K562 (cell line): ENCODE results near the gene DHRS13. TPM values are rescaled to one million over a fixed set of nuclear protein-coding genes. Genes with fewer than 3 reads are reported as not detected.

Experiments used
- BRD9 ChIP-seq: fragments of 450-650 bp; IDR thresholded peaks from 2 replicates; pipeline ENCODE4 v1.6.1; 2018; ENCODE audit warnings: low read depth; ENCODE audit not compliant: partially characterized antibody
- BRF2 ChIP-seq: IDR thresholded peaks from 3 replicates; pipeline ENCODE4 v1.6.1; 2011; ENCODE audit warnings: borderline replicate concordance, mild to moderate bottlenecking; ENCODE audit not compliant: insufficient read length, insufficient read depth
- CSDE1 ChIP-seq, 2 experiments: fragments of 450-650 bp; IDR thresholded peaks; 2 replicates each; pipeline ENCODE4 v1.6.1; 2016; ENCODE audit warnings: mild to moderate bottlenecking in 1 of 2
- DNMT1 ChIP-seq: fragments of 450-650 bp; IDR thresholded peaks from 2 replicates; pipeline ENCODE4 v1.6.1; 2016; ENCODE audit warnings: antibody characterized with exemption, mild to moderate bottlenecking
- GTF2F1 ChIP-seq: IDR thresholded peaks from 2 replicates; pipeline ENCODE4 v1.6.1; 2011; ENCODE audit warnings: low read depth, low read length, improper control_type of control experiment
- IFI16 ChIP-seq: fragments of 250-450 bp; sonication (Bioruptor Pico); IDR thresholded peaks from 2 replicates; pipeline ENCODE4 v2.1.2; 2022; ENCODE audit warnings: mild to moderate bottlenecking, inconsistent platforms
- MXI1 ChIP-seq: IDR thresholded peaks from 2 replicates; pipeline ENCODE4 v1.6.1; 2011; ENCODE audit warnings: low read depth, mild to moderate bottlenecking, improper control_type of control experiment, low read length
- NCOR1 ChIP-seq: fragments of 450-650 bp; IDR thresholded peaks from 2 replicates; pipeline ENCODE4 v1.6.1; 2016; ENCODE audit warnings: mild to moderate bottlenecking, moderate library complexity
- NEUROD1 ChIP-seq: fragments of 150-350 bp; IDR thresholded peaks from 2 replicates; pipeline ENCODE4 v1.6.1; 2014; ENCODE audit warnings: borderline replicate concordance, low read length, low read depth; ENCODE audit not compliant: partially characterized antibody
- PBX2 ChIP-seq, 2 experiments: IDR thresholded peaks in 1 of 2; conservative IDR thresholded peaks in 1 of 2; 2 replicates each; pipeline ENCODE4 v1.6.1; 2016; ENCODE audit warnings: low read depth in 2 of 2, mild to moderate bottlenecking in 1 of 2, missing compliant biosample characterization in 1 of 2, missing genetic modification characterization in 1 of 2, moderate library complexity in 1 of 2
- POLR2AphosphoS2 ChIP-seq: IDR thresholded peaks from 2 replicates; pipeline ENCODE4 v1.6.1; 2012; ENCODE audit warnings: low read length, improper control_type of control experiment
- SNAPC5 ChIP-seq: fragments of 250-450 bp; sonication (Bioruptor Pico); IDR thresholded peaks from 2 replicates; pipeline ENCODE4 v1.8.0; 2021; ENCODE audit warnings: moderate library complexity, mild to moderate bottlenecking, inconsistent platforms
- TFE3 ChIP-seq: fragments of 450-650 bp; formaldehyde crosslinking; IDR thresholded peaks from 2 replicates; pipeline ENCODE4 v1.4.0; 2020; ENCODE audit warnings: mild to moderate bottlenecking, mixed read lengths
- ZNF507 ChIP-seq: conservative IDR thresholded peaks from 2 replicates; pipeline ENCODE4 v1.6.1; 2017; ENCODE audit warnings: missing genetic modification characterization, missing compliant biosample characterization
- polyA plus RNA-seq, 8 experiments: library from polyadenylated mRNA; depleted of rRNA in 4 of 8; stranded (reverse) in 5 of 8; unstranded in 3 of 8; fragments of >200 nt; fragmentation: Nextera tagmentation in 2 of 8; fragmentation: Illumina TruSeq in 1 of 8; extraction: Ambion mirVana in 2 of 8; extraction: Trizol in 1 of 8; gene quantifications; 2 replicates each; pipeline versions ENCODE4 v1.2.1 to v1.2.3, GENCODE V29; 2011 to 2014; ENCODE audit warnings: inconsistent platforms in 1 of 8, missing spikeins in 1 of 8
- total RNA-seq, 7 experiments: library from RNA; depleted of rRNA in 6 of 7; stranded (reverse); fragments of >200 nt in 6 of 7; fragmentation: Illumina TruSeq in 2 of 7; extraction: Trizol in 2 of 7; gene quantifications; 2 replicates each; pipeline versions ENCODE4 v1.2.1 to v1.2.3, GENCODE V29; 2011 to 2021; ENCODE audit warnings: low replicate concordance in 1 of 7
- TF ChIP-seq, protein P1 (sequence below): sonication (generic); formaldehyde crosslinking; IDR thresholded peaks from 2 replicates; pipeline ENCODE4 v1.8.0; 2023; ENCODE audit warnings: missing genetic modification reagents, mild to moderate bottlenecking, borderline replicate concordance

DHRS13 gene
- total and polyA plus RNA-seq, 9 of the 15 experiments (the other 6 are each of a cell fraction or from before 2014, with no cell fraction given): 0.32 to 52.3 (median 34.3) TPM; not detected in 1

- TF ChIP-seq SNAPC5 (CRISPR knock-in tag): no peak
- no peak for TF ChIP-seq POLR2AphosphoS2
- peak; percentile 73 for TF ChIP-seq MXI1
- no peak for TF ChIP-seq PBX2 (CRISPR knock-in tag; IDR thresholded peaks at IDR 0.05; ENCODE audit: low read depth)
- TF ChIP-seq PBX2 (tag; conservative IDR thresholded peaks at IDR 0.05; ENCODE audit: low read depth): no peak
- TF ChIP-seq TFE3 (CRISPR knock-in tag): no peak
- no peak for TF ChIP-seq BRD9
- TF ChIP-seq BRF2: no peak
- no peak for TF ChIP-seq GTF2F1
- TF ChIP-seq NEUROD1: no peak
- TF ChIP-seq CSDE1 (IDR thresholded peaks at IDR 0.05): no peak
- TF ChIP-seq DNMT1: 0 out of 2 replicates have a peak, but pooled peaks have one; percentile 48
- TF ChIP-seq IFI16 (CRISPR knock-in tag): no peak
- peak; percentile 33; the same call in 1 of the 2 replicates for TF ChIP-seq NCOR1
- no peak for TF ChIP-seq ZNF507 (tag)
- TF ChIP-seq, protein P1, sequence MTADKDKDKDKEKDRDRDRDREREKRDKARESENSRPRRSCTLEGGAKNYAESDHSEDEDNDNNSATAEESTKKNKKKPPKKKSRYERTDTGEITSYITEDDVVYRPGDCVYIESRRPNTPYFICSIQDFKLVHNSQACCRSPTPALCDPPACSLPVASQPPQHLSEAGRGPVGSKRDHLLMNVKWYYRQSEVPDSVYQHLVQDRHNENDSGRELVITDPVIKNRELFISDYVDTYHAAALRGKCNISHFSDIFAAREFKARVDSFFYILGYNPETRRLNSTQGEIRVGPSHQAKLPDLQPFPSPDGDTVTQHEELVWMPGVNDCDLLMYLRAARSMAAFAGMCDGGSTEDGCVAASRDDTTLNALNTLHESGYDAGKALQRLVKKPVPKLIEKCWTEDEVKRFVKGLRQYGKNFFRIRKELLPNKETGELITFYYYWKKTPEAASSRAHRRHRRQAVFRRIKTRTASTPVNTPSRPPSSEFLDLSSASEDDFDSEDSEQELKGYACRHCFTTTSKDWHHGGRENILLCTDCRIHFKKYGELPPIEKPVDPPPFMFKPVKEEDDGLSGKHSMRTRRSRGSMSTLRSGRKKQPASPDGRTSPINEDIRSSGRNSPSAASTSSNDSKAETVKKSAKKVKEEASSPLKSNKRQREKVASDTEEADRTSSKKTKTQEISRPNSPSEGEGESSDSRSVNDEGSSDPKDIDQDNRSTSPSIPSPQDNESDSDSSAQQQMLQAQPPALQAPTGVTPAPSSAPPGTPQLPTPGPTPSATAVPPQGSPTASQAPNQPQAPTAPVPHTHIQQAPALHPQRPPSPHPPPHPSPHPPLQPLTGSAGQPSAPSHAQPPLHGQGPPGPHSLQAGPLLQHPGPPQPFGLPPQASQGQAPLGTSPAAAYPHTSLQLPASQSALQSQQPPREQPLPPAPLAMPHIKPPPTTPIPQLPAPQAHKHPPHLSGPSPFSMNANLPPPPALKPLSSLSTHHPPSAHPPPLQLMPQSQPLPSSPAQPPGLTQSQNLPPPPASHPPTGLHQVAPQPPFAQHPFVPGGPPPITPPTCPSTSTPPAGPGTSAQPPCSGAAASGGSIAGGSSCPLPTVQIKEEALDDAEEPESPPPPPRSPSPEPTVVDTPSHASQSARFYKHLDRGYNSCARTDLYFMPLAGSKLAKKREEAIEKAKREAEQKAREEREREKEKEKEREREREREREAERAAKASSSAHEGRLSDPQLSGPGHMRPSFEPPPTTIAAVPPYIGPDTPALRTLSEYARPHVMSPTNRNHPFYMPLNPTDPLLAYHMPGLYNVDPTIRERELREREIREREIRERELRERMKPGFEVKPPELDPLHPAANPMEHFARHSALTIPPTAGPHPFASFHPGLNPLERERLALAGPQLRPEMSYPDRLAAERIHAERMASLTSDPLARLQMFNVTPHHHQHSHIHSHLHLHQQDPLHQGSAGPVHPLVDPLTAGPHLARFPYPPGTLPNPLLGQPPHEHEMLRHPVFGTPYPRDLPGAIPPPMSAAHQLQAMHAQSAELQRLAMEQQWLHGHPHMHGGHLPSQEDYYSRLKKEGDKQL: no peak
Observed at GRCh38 chr17:28907709-28908475, 5.0 kb upstream of the DHRS13 start (continued).
